Stimulated activated effector memory CD8-positive, alpha-beta T cell treated with anti-CD3 and anti-CD28 coated beads, Interleukin-12 subunit alpha, Interleukin-12 subunit beta, amount 100 ng/mL, for 72 hours (primary cell): ENCODE results near the gene PCGF6.

Source experiments
- ATAC-seq: fragments of 150-1000 bp; cut with Tn5 transposase; 2 replicates; pipeline ENCODE4 v1.10.0; 2021
- DNase-seq, 2 donors: peaks; one replicate each; pipeline ENCODE4 v3.0.0; 2021 to 2022; ENCODE audit warnings: low spot score in 2 of 2
- H3K27ac Mint-ChIP-seq: one replicate; pipeline ENCODE4 v1.8.0; 2022; ENCODE audit warnings: mild to moderate bottlenecking, mixed read lengths
- H3K36me3 Mint-ChIP-seq: one replicate; pipeline ENCODE4 v1.8.0; 2022; ENCODE audit warnings: mild to moderate bottlenecking, mixed read lengths
- H3K4me1 Mint-ChIP-seq: one replicate; pipeline ENCODE4 v1.8.0; 2022; ENCODE audit warnings: mixed read lengths
- H3K4me3 Mint-ChIP-seq: one replicate; pipeline ENCODE4 v1.8.0; 2022; ENCODE audit warnings: mild to moderate bottlenecking, mixed read lengths
- H3K9me3 Mint-ChIP-seq: one replicate; pipeline ENCODE4 v1.8.0; 2022; ENCODE audit warnings: mixed read lengths

PCGF6 gene

GRCh38 chr10:103254113-103254512, 96.8 kb downstream of the PCGF6 start:
- Mint-ChIP-seq H3K4me1 (peaks cover 7% of the 10 kb centered on the region), H3K36me3 (peaks cover 15% of the 10 kb centered on the region), H3K9me3 (peaks cover 3% of the 10 kb centered on the region), H3K4me3 (no peak overlapping the region), H3K27ac (no peak overlapping the region)
- DNase-seq (no peak), ATAC-seq (no peak)
